Measurements from ENCODE around the gene C20orf204.

C20orf204 gene

GRCh38 chr20:64069209-64069613 lies 33.2 kb downstream of the C20orf204 start:
- in situ Hi-C loops (cut with HindIII; ENCODE audit: low sequenced_read_pairs), result no loop called here

- in situ Hi-C loops (cut with HindIII; ENCODE audit: low sequenced_read_pairs), result no loop called here
Measured at GRCh38 chr20:64069614-64070243, 33.7 kb downstream of the C20orf204 start.

GRCh38 chr20:64070244-64070993 lies 34.4 kb downstream of the C20orf204 start:
- in situ Hi-C loops (cut with HindIII; ENCODE audit: low sequenced_read_pairs), result no loop called here

- in situ Hi-C loops (cut with HindIII; ENCODE audit: low sequenced_read_pairs), result no loop called here
Measured at GRCh38 chr20:64071341-64072332, 35.7 kb downstream of the C20orf204 start.

GRCh38 chr20:64072498-64073063 lies 36.6 kb downstream of the C20orf204 start:
- in situ Hi-C loops (cut with HindIII; ENCODE audit: low sequenced_read_pairs), result no loop called here

- in situ Hi-C loops (cut with HindIII; ENCODE audit: low sequenced_read_pairs), result no loop called here
Measured at GRCh38 chr20:64073476-64074183, 37.6 kb downstream of the C20orf204 start.

- in situ Hi-C loops (cut with HindIII; ENCODE audit: low sequenced_read_pairs), result no loop called here
Measured at GRCh38 chr20:64074184-64074789, 38.3 kb downstream of the C20orf204 start.

GRCh38 chr20:64074963-64075362 lies 39.0 kb downstream of the C20orf204 start:
- in situ Hi-C loops (cut with HindIII; ENCODE audit: low sequenced_read_pairs), result no loop called here

GRCh38 chr20:64075556-64075955 lies 39.6 kb downstream of the C20orf204 start:
- in situ Hi-C loops (cut with HindIII; ENCODE audit: low sequenced_read_pairs), result no loop called here

- in situ Hi-C loops (cut with HindIII; ENCODE audit: low sequenced_read_pairs), result no loop called here
Measured at GRCh38 chr20:64076061-64076997, 40.3 kb downstream of the C20orf204 start.

GRCh38 chr20:64077094-64077493 lies 41.1 kb downstream of the C20orf204 start:
- in situ Hi-C loops (cut with HindIII; ENCODE audit: low sequenced_read_pairs), result no loop called here

- in situ Hi-C loops (cut with HindIII; ENCODE audit: low sequenced_read_pairs), result no loop called here
Measured at GRCh38 chr20:64077541-64077875, 41.5 kb downstream of the C20orf204 start.

- in situ Hi-C loops (cut with HindIII; ENCODE audit: low sequenced_read_pairs), result no loop called here
Measured at GRCh38 chr20:64077876-64078551, 42.0 kb downstream of the C20orf204 start.

GRCh38 chr20:64078934-64079272 lies 42.9 kb downstream of the C20orf204 start:
- in situ Hi-C loops (cut with HindIII; ENCODE audit: low sequenced_read_pairs), result no loop called here

GRCh38 chr20:64079273-64080012 lies 43.5 kb downstream of the C20orf204 start, which contains the start of gene RGS19:
Gene RGS19, minus strand, starts transcription at chr20:64079518. Its CDS starts 2,632 bp downstream, at chr20:64076886.
- in situ Hi-C loops (cut with HindIII; ENCODE audit: low sequenced_read_pairs), result no loop called here

- in situ Hi-C loops (cut with HindIII; ENCODE audit: low sequenced_read_pairs), result no loop called here
Measured at GRCh38 chr20:64080013-64080812, 44.2 kb downstream of the C20orf204 start, which contains the start of gene OPRL1. Gene OPRL1, plus strand, starts transcription at chr20:64080082. Its CDS starts 12,639 bp downstream, at chr20:64092721.
